WTC11 (cell line): Measurements from ENCODE around the gene CDCA4. TPM values are rescaled to one million over a fixed set of nuclear protein-coding genes. Genes with fewer than 3 reads are reported as not detected.

ENCODE experiments used
- ATAC-seq: fragments of 200-7000 bp; cut with Tn5 transposase; 2 replicates; pipeline ENCODE4 v1.10.0; 2021; ENCODE audit warnings: mild to moderate bottlenecking, moderate library complexity
- CTCF ChIA-PET: fragments of 300-600 bp; sonication (Branson Sonifier 250); formaldehyde crosslinking; loops from one replicate; lab custom pipeline; 2021; ENCODE audit warnings: antibody characterized with exemption; lab: Charles Lee
- POLR2A ChIA-PET: fragments of 350-600 bp; sonication (Branson Sonifier 250); formaldehyde crosslinking; loops from one replicate; lab custom pipeline; 2021; ENCODE audit warnings: antibody characterized with exemption; lab: Charles Lee
- DNase-seq: peaks from one replicate; pipeline ENCODE4 v3.0.0; 2021; ENCODE audit warnings: low spot score
- H3K27ac Mint-ChIP-seq: 2 replicates; pipeline ENCODE4 v1.8.0; 2021; ENCODE audit warnings: mixed read lengths
- H3K27me3 Mint-ChIP-seq: 2 replicates; pipeline ENCODE4 v1.8.0; 2021; ENCODE audit warnings: low read depth, mild to moderate bottlenecking, moderate library complexity, mixed read lengths
- H3K36me3 Mint-ChIP-seq: 2 replicates; pipeline ENCODE4 v1.8.0; 2021; ENCODE audit warnings: mixed read lengths
- H3K4me1 Mint-ChIP-seq: 2 replicates; pipeline ENCODE4 v1.8.0; 2022; ENCODE audit warnings: mixed read lengths
- H3K4me3 Mint-ChIP-seq: 2 replicates; pipeline ENCODE4 v1.8.0; 2021; ENCODE audit warnings: mild to moderate bottlenecking, moderate library complexity, mixed read lengths
- H3K9me3 Mint-ChIP-seq: 2 replicates; pipeline ENCODE4 v1.8.0; 2021; ENCODE audit warnings: mixed read lengths
- AFF4 ChIP-seq: sonication (generic); formaldehyde crosslinking; IDR thresholded peaks from 2 replicates; pipeline ENCODE4 v1.8.1; 2023; ENCODE audit warnings: mild to moderate bottlenecking, missing genetic modification reagents, borderline replicate concordance
- ARID4B ChIP-seq: sonication (generic); formaldehyde crosslinking; IDR thresholded peaks from 2 replicates; pipeline ENCODE4 v1.8.0; 2023; ENCODE audit warnings: missing genetic modification reagents, mild to moderate bottlenecking, borderline replicate concordance
- CREM ChIP-seq: sonication (generic); formaldehyde crosslinking; IDR thresholded peaks from 2 replicates; pipeline ENCODE4 v1.8.1; 2022; ENCODE audit warnings: mild to moderate bottlenecking, missing genetic modification reagents, moderate library complexity
- GTF2I ChIP-seq: fragments of 250-450 bp; sonication (Bioruptor Pico); conservative IDR thresholded peaks from 2 replicates; pipeline ENCODE4 v1.4.0; 2021; ENCODE audit warnings: mild to moderate bottlenecking
- HMGXB4 ChIP-seq: sonication (generic); formaldehyde crosslinking; IDR thresholded peaks from 2 replicates; pipeline ENCODE4 v1.8.1; 2023; ENCODE audit warnings: mild to moderate bottlenecking, moderate library complexity, missing genetic modification reagents
- IRF1 ChIP-seq: sonication (generic); formaldehyde crosslinking; IDR thresholded peaks from 2 replicates; pipeline ENCODE4 v1.8.0; 2023; ENCODE audit warnings: missing genetic modification reagents
- JAZF1 ChIP-seq: fragments of 250-450 bp; sonication (Bioruptor Pico); IDR thresholded peaks from 2 replicates; pipeline ENCODE4 v1.9.0; 2021; ENCODE audit warnings: moderate library complexity, mild to moderate bottlenecking, inconsistent platforms
- NFE2L1 ChIP-seq: sonication (generic); formaldehyde crosslinking; IDR thresholded peaks from 2 replicates; pipeline ENCODE4 v1.8.1; 2023; ENCODE audit warnings: missing genetic modification reagents
- NFYB ChIP-seq: sonication (generic); formaldehyde crosslinking; conservative IDR thresholded peaks from 2 replicates; pipeline ENCODE4 v1.8.0; 2022; ENCODE audit warnings: low read depth, missing genetic modification reagents
- NR2C2 ChIP-seq: sonication (generic); formaldehyde crosslinking; IDR thresholded peaks from 2 replicates; pipeline ENCODE4 v1.8.0; 2022; ENCODE audit warnings: mild to moderate bottlenecking, missing genetic modification reagents
- SMAD4 ChIP-seq: sonication (generic); formaldehyde crosslinking; IDR thresholded peaks from 2 replicates; pipeline ENCODE4 v1.8.0; 2022; ENCODE audit warnings: mild to moderate bottlenecking, missing genetic modification reagents
- ZNF219 ChIP-seq: sonication (generic); formaldehyde crosslinking; IDR thresholded peaks from 2 replicates; pipeline ENCODE4 v1.8.0; 2023; ENCODE audit warnings: missing genetic modification reagents, mild to moderate bottlenecking, borderline replicate concordance
- ZNF317 ChIP-seq: sonication (generic); formaldehyde crosslinking; IDR thresholded peaks from 2 replicates; pipeline ENCODE4 v1.8.1; 2023; ENCODE audit warnings: low read depth, mild to moderate bottlenecking, moderate library complexity, missing genetic modification reagents, borderline replicate concordance
- ZNF396 ChIP-seq: fragments of 250-450 bp; sonication (Bioruptor Pico); IDR thresholded peaks from 2 replicates; pipeline ENCODE4 v1.8.0; 2021; ENCODE audit warnings: mild to moderate bottlenecking, moderate library complexity, borderline replicate concordance
- total RNA-seq: library from RNA; stranded (reverse); gene quantifications from 3 replicates; pipeline ENCODE4 v1.2.3, GENCODE V29; 2021
- TF ChIP-seq, protein P1 (sequence below): sonication (generic); formaldehyde crosslinking; IDR thresholded peaks from 2 replicates; pipeline ENCODE4 v1.8.1; 2022; ENCODE audit warnings: low read depth, missing genetic modification reagents, borderline replicate concordance
- TF ChIP-seq, protein P2 (sequence below): fragments of 250-450 bp; sonication (Bioruptor Pico); IDR thresholded peaks from 2 replicates; pipeline ENCODE4 v1.9.0; 2021; ENCODE audit warnings: mild to moderate bottlenecking
- TF ChIP-seq, protein P3 (sequence below): sonication (generic); formaldehyde crosslinking; IDR thresholded peaks from 2 replicates; pipeline ENCODE4 v1.8.0; 2022; ENCODE audit warnings: mild to moderate bottlenecking, missing genetic modification reagents
- TF ChIP-seq, protein P4 (sequence below): fragments of 250-450 bp; sonication (Bioruptor Pico); IDR thresholded peaks from 2 replicates; pipeline ENCODE4 v1.9.0; 2021; ENCODE audit warnings: moderate library complexity, mild to moderate bottlenecking, inconsistent platforms, borderline replicate concordance

Gene CDCA4
- total RNA-seq, 1 experiment from 2014 or later, result 63.3 TPM

GRCh38 chr14:105010106-105010505 is 10.8 kb downstream of the CDCA4 start (continued):
- TF ChIP-seq ZNF317 (CRISPR knock-in tag), result no peak
- TF ChIP-seq AFF4 (CRISPR knock-in tag), result no peak
- TF ChIP-seq, protein P1, sequence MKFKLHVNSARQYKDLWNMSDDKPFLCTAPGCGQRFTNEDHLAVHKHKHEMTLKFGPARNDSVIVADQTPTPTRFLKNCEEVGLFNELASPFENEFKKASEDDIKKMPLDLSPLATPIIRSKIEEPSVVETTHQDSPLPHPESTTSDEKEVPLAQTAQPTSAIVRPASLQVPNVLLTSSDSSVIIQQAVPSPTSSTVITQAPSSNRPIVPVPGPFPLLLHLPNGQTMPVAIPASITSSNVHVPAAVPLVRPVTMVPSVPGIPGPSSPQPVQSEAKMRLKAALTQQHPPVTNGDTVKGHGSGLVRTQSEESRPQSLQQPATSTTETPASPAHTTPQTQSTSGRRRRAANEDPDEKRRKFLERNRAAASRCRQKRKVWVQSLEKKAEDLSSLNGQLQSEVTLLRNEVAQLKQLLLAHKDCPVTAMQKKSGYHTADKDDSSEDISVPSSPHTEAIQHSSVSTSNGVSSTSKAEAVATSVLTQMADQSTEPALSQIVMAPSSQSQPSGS (CRISPR knock-in tag), result no peak
- no peak for TF ChIP-seq SMAD4 (CRISPR knock-in tag)
- TF ChIP-seq, protein P2, sequence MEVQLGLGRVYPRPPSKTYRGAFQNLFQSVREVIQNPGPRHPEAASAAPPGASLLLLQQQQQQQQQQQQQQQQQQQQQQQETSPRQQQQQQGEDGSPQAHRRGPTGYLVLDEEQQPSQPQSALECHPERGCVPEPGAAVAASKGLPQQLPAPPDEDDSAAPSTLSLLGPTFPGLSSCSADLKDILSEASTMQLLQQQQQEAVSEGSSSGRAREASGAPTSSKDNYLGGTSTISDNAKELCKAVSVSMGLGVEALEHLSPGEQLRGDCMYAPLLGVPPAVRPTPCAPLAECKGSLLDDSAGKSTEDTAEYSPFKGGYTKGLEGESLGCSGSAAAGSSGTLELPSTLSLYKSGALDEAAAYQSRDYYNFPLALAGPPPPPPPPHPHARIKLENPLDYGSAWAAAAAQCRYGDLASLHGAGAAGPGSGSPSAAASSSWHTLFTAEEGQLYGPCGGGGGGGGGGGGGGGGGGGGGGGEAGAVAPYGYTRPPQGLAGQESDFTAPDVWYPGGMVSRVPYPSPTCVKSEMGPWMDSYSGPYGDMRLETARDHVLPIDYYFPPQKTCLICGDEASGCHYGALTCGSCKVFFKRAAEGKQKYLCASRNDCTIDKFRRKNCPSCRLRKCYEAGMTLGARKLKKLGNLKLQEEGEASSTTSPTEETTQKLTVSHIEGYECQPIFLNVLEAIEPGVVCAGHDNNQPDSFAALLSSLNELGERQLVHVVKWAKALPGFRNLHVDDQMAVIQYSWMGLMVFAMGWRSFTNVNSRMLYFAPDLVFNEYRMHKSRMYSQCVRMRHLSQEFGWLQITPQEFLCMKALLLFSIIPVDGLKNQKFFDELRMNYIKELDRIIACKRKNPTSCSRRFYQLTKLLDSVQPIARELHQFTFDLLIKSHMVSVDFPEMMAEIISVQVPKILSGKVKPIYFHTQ, result no peak
- no peak for TF ChIP-seq CREM (CRISPR knock-in tag)

- POLR2A ChIA-PET, result no interaction called here
- CTCF ChIA-PET, result no interaction called here
- Mint-ChIP-seq H3K27ac (peak overlapping the region; percentile 72; the same call in 1 of the 2 replicates), H3K27me3 (no peaks in the 10 kb centered on the region), H3K36me3 (peaks cover 21% of the 10 kb centered on the region), H3K4me1 (no peaks in the 10 kb centered on the region), H3K9me3 (no peaks in the 10 kb centered on the region), H3K4me3 (no peak overlapping the region)
- no peak for DNase-seq
- ATAC-seq, result no peak
- no peak for TF ChIP-seq ARID4B (CRISPR knock-in tag)
- TF ChIP-seq NFYB (CRISPR knock-in tag), result no peak
- TF ChIP-seq JAZF1, result no peak
- no peak for TF ChIP-seq HMGXB4 (CRISPR knock-in tag)
- TF ChIP-seq, protein P3, sequence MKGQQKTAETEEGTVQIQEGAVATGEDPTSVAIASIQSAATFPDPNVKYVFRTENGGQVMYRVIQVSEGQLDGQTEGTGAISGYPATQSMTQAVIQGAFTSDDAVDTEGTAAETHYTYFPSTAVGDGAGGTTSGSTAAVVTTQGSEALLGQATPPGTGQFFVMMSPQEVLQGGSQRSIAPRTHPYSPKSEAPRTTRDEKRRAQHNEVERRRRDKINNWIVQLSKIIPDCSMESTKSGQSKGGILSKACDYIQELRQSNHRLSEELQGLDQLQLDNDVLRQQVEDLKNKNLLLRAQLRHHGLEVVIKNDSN (CRISPR knock-in tag), result no peak
- TF ChIP-seq GTF2I, result no peak
- TF ChIP-seq NFE2L1 (CRISPR knock-in tag), result no peak
- no peak for TF ChIP-seq ZNF396 (CRISPR knock-in tag)
- TF ChIP-seq, protein P4, sequence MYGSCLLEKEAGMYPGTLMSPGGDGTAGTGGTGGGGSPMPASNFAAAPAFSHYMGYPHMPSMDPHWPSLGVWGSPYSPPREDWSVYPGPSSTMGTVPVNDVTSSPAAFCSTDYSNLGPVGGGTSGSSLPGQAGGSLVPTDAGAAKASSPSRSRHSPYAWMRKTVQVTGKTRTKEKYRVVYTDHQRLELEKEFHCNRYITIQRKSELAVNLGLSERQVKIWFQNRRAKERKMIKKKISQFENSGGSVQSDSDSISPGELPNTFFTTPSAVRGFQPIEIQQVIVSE (CRISPR knock-in tag), result no peak
- TF ChIP-seq NR2C2 (CRISPR knock-in tag), result no peak
- no peak for TF ChIP-seq IRF1
- no peak for TF ChIP-seq ZNF219
These were observed 13.2 kb downstream of the CDCA4 start for GRCh38 chr14:105007593-105008264.
